HL-60 (cell line): ENCODE data around the gene MLXIPL.
"Not testable (repeated sequence)": the region's sequence is repeated elsewhere in the genome, so short reads cannot be mapped to it uniquely, and the experiment has no call there.

Experiments
- DNase-seq, 2 experiments: peaks; one replicate each; pipeline ENCODE4 v3.0.0-alpha.2; 2010 to 2020; ENCODE audit warnings: low read depth in 1 of 2, low spot score in 1 of 2
- H3K27ac ChIP-seq: fragments of 250-450 bp; sonication (Bioruptor Pico); replicated peaks from 2 replicates; pipeline ENCODE4 v1.5.1; 2020; ENCODE audit warnings: mild to moderate bottlenecking, moderate library complexity
- H3K27me3 ChIP-seq: fragments of 250-450 bp; sonication (Bioruptor Pico); 2 replicates; pipeline ENCODE4 v1.5.1; 2021; ENCODE audit warnings: mild to moderate bottlenecking, moderate library complexity; ENCODE audit not compliant: insufficient read depth, poor library complexity, severe bottlenecking
- H3K4me3 ChIP-seq: replicated peaks from 2 replicates; pipeline ENCODE4 v1.5.1; 2011; ENCODE audit warnings: mild to moderate bottlenecking, control low read depth, low read length; ENCODE audit not compliant: insufficient read depth
- GABPA ChIP-seq: IDR thresholded peaks from 2 replicates; pipeline ENCODE4 v1.6.1; 2012; ENCODE audit warnings: low read depth
- POLR2AphosphoS5 ChIP-seq: IDR thresholded peaks from 2 replicates; pipeline ENCODE4 v1.6.1; 2012; ENCODE audit warnings: low read depth
- SPI1 ChIP-seq: IDR thresholded peaks from 2 replicates; pipeline ENCODE4 v1.6.1; 2012; ENCODE audit warnings: low read depth, mild to moderate bottlenecking, borderline replicate concordance
- TF ChIP-seq, protein P1 (sequence below): IDR thresholded peaks from 2 replicates; pipeline ENCODE4 v1.6.1; 2012; ENCODE audit warnings: low read depth; ENCODE audit not compliant: insufficient replicate concordance
- TF ChIP-seq, protein P2 (sequence below): IDR thresholded peaks from one replicate; pipeline ENCODE4 v1.5.1; 2011; ENCODE audit warnings: low read length, control low read depth, inconsistent platforms; ENCODE audit not compliant: insufficient read depth

The MLXIPL gene

DNA sequence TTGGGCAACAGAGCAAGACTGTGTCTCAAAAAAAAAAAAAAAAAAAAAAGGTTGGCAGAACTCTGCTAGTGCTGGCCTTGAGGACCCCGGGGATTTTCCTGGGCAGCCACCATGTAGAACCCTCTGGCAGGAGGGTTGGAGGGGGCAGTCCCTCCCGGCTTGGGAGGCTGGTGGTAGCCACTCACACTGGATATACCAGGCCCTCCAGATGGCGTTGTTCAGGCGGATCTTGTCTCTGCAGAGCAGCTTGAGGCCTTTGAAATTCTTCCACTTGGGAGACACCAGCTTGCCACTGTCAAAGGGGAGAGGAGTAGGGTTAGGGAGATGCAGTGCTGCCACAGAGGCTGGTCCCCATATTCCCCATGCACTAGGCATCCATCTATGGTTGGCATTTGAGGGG, 8.4 kb downstream of the MLXIPL start:
- Histone ChIP-seq H3K4me3 (no peak overlapping the region), H3K27me3 (no peaks in the 10 kb centered on the region), H3K27ac (no peak overlapping the region)
- TF ChIP-seq, protein P1, sequence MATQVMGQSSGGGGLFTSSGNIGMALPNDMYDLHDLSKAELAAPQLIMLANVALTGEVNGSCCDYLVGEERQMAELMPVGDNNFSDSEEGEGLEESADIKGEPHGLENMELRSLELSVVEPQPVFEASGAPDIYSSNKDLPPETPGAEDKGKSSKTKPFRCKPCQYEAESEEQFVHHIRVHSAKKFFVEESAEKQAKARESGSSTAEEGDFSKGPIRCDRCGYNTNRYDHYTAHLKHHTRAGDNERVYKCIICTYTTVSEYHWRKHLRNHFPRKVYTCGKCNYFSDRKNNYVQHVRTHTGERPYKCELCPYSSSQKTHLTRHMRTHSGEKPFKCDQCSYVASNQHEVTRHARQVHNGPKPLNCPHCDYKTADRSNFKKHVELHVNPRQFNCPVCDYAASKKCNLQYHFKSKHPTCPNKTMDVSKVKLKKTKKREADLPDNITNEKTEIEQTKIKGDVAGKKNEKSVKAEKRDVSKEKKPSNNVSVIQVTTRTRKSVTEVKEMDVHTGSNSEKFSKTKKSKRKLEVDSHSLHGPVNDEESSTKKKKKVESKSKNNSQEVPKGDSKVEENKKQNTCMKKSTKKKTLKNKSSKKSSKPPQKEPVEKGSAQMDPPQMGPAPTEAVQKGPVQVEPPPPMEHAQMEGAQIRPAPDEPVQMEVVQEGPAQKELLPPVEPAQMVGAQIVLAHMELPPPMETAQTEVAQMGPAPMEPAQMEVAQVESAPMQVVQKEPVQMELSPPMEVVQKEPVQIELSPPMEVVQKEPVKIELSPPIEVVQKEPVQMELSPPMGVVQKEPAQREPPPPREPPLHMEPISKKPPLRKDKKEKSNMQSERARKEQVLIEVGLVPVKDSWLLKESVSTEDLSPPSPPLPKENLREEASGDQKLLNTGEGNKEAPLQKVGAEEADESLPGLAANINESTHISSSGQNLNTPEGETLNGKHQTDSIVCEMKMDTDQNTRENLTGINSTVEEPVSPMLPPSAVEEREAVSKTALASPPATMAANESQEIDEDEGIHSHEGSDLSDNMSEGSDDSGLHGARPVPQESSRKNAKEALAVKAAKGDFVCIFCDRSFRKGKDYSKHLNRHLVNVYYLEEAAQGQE = no peak
- TF ChIP-seq GABPA = no peak
- TF ChIP-seq SPI1 = no peak
- TF ChIP-seq, protein P2, sequence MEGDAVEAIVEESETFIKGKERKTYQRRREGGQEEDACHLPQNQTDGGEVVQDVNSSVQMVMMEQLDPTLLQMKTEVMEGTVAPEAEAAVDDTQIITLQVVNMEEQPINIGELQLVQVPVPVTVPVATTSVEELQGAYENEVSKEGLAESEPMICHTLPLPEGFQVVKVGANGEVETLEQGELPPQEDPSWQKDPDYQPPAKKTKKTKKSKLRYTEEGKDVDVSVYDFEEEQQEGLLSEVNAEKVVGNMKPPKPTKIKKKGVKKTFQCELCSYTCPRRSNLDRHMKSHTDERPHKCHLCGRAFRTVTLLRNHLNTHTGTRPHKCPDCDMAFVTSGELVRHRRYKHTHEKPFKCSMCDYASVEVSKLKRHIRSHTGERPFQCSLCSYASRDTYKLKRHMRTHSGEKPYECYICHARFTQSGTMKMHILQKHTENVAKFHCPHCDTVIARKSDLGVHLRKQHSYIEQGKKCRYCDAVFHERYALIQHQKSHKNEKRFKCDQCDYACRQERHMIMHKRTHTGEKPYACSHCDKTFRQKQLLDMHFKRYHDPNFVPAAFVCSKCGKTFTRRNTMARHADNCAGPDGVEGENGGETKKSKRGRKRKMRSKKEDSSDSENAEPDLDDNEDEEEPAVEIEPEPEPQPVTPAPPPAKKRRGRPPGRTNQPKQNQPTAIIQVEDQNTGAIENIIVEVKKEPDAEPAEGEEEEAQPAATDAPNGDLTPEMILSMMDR = no peak
- no peak for TF ChIP-seq POLR2AphosphoS5
- no peak for DNase-seq

DNA sequence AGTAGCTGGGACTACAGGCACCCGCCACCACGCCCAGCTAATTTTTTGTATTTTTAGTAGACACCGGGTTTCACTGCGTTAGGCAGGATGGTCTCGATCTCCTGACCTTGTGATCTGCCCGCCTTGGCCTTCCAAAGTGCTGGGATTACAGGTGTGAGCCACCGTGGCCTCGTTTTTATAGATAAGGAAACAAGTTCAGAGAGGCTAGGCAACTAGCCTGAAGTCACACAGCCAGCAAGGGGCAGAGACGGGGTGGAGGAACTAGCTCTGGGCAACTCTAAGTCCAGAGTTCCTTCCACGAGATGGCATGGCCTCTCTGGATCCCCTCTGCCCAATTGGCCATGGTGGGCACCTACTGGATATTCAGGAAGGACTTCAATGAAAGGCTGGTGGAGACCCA, 9.4 kb downstream of the MLXIPL start:
- H3K27me3 ChIP-seq, H3K27ac ChIP-seq, H3K4me3 ChIP-seq, DNase-seq: not testable (repeated sequence)

DNA sequence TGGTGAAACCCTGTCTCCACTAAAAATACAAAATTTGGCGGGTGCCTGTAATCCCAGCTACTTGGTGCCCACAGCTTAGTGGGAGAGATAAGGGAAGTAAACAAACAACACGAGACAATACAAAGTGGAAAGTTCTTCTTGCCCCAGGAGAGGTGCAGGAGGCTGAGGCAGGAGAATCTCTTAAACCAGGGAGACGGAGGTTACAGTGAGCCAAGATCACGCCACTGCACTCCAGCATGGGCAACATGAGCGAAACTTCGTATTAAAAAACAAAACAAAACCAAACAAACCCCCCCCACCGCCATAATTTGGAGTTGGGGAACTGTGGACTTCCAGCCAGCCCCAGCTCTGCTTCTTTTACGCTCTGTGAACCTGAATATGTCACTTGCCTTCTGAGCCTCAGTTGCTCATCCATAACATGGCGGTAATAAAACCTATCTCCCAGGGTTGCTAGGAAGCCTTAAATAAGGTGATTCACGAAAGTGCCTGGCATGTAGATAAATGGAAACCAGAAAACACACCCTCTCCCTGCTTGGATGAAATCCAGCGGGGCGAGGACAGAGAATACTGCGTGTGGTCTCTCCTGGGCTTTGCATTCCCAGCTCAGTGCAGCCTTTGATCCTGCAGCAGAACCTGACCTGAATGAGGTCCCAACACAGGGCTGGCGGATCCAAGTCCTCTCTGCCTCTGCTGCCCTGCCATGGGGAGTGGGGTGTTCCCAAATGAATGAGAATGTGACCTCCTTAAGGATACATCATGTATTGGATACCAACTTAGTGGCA, 10.2 kb downstream of the MLXIPL start:
- no peak for DNase-seq
- H3K4me3 ChIP-seq = no peak overlapping the region
- TF ChIP-seq, protein P1 = no peak
- TF ChIP-seq POLR2AphosphoS5 (no peak), GABPA (no peak)
- TF ChIP-seq, protein P2 = no peak
- no peaks in the 10 kb centered on the region for H3K27me3 ChIP-seq
- no peak overlapping the region for H3K27ac ChIP-seq

DNA sequence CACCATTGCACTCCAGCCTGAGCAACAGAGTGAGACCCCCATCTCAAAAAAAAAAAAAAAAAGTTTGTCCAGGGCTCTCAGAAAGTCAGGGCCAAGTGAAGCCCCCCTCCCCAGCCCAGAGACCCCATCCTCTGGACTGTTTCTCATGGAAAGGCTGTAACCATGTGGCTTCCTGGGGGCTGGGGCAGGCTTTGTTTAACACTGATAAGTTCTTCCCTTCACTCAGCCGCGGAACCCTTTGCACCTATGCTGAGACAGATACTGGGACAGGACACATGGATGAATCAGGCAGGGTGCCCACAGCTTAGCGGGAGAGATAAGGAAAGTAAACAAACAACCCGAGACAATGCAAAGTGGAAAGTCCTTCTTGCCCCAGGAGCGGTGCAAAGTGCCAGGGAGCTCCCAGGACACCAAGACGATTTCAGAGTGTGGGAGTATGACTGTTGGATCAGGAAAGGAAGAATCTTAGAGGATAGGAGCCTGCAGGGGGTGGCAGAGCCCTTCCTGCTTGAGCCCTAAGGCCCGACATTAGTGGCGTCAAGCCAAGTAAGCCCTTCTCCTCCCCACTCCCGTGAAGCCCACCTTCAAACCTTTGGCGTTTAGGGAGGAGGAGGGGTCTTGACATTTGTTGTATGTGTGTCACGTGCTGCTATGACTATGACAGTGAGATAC, 11.6 kb downstream of the MLXIPL start:
- Histone ChIP-seq H3K27me3 (no peaks in the 10 kb centered on the region), H3K27ac (no peak overlapping the region), H3K4me3 (no peak overlapping the region)
- TF ChIP-seq, protein P2 = no peak
- TF ChIP-seq GABPA = no peak
- TF ChIP-seq POLR2AphosphoS5 = no peak
- no peak for DNase-seq
